Measurements from ENCODE around the gene GID8. TPM values are rescaled to one million over a fixed set of nuclear protein-coding genes. Genes with fewer than 3 reads are reported as not detected.

GID8 gene
- total and polyA plus RNA-seq, 5 experiments from 2014 or later, result 20.2 to 61.2 (median 24.4) TPM

- no peaks in the 10 kb centered on the region for H3K9me3 Mint-ChIP-seq
- ATAC-seq, result no peak
- H3K27ac Mint-ChIP-seq, result peak overlapping the region; percentile 87 to 97 (median 92)
- POLR2A ChIA-PET, result interaction anchor here (1.4 to 6.3 kb wide), 4 partner anchors 10 to 131 kb away, joined by 3 to 111 read pairs (median 38); partner anchors contain the start of gene GID8
- peak overlapping the region; percentile 88 to 96 (median 94) for H3K4me3 Mint-ChIP-seq
- H3K4me1 Mint-ChIP-seq, result peaks cover 45 to 82% (median 76%) of the 10 kb centered on the region in 4 donors
- no peak for DNase-seq
- no peaks in the 10 kb centered on the region for H3K27me3 Mint-ChIP-seq
- no peaks in the 10 kb centered on the region for H3K36me3 Mint-ChIP-seq
Measured at GRCh38 chr20:62925076-62925419, 12.9 kb upstream of the GID8 start.

- H3K36me3 Mint-ChIP-seq, result no peaks in the 10 kb centered on the region
- no peaks in the 10 kb centered on the region for H3K27me3 Mint-ChIP-seq
- peak; percentile 19 to 39 for ATAC-seq
- H3K9me3 Mint-ChIP-seq, result no peaks in the 10 kb centered on the region
- H3K27ac Mint-ChIP-seq, result peak overlapping the region; percentile 87 to 97 (median 92)
- H3K4me1 Mint-ChIP-seq, result peaks cover 42 to 82% (median 76%) of the 10 kb centered on the region in 4 donors
- POLR2A ChIA-PET, result interaction anchor here (1.0 to 6.3 kb wide), 7 partner anchors 10 to 132 kb away, joined by 3 to 111 read pairs (median 13); partner anchors contain the start of genes GID8, SLC17A9 and TCFL5
- peak overlapping the region; percentile 88 to 96 (median 94) for H3K4me3 Mint-ChIP-seq
- DNase-seq, result peak in 9 of 10 donors; percentile 34 to 59 (median 50)
Measured at GRCh38 chr20:62925420-62926228, 12.3 kb upstream of the GID8 start.

- H3K27ac Mint-ChIP-seq, result peak within 1 kb of the TSS; percentile 87 to 97 (median 95)
- POLR2A ChIA-PET, result interaction anchor here (0.8 to 6.3 kb wide), 11 partner anchors 10 to 726 kb away, joined by 3 to 111 read pairs (median 5); partner anchors contain the start of genes GID8, SLC17A9 and TCFL5
- no peaks in the 10 kb centered on the region for H3K9me3 Mint-ChIP-seq
- ATAC-seq (peak; percentile 79 to 84), DNase-seq (peak; percentile 77 to 92 (median 86))
- peaks cover 40 to 82% (median 72%) of the 10 kb centered on the region in 4 donors for H3K4me1 Mint-ChIP-seq
- no peaks in the 10 kb centered on the region for H3K27me3 Mint-ChIP-seq
- H3K36me3 Mint-ChIP-seq, result no peaks in the 10 kb centered on the region
- H3K4me3 Mint-ChIP-seq, result peak within 1 kb of the TSS; percentile 91 to 98 (median 95)
Measured at GRCh38 chr20:62926229-62927127, 11.5 kb upstream of the GID8 start, which contains the start of gene DIDO1. Gene DIDO1 (minus strand): TSS chr20:62926505.

GRCh38 chr20:62927128-62927705 is 10.7 kb upstream of the GID8 start:
- POLR2A ChIA-PET, result interaction anchor here (0.8 to 6.3 kb wide), 14 partner anchors 10 to 725 kb away, joined by 3 to 111 read pairs (median 5); partner anchors contain the start of genes GID8, MRGBP, SLC17A9 and TCFL5
- Mint-ChIP-seq H3K27me3 (no peaks in the 10 kb centered on the region), H3K36me3 (no peaks in the 10 kb centered on the region), H3K27ac (peak overlapping the region; percentile 78 to 97 (median 90)), H3K4me1 (peaks cover 38 to 82% (median 70%) of the 10 kb centered on the region in 4 donors), H3K9me3 (no peaks in the 10 kb centered on the region), H3K4me3 (peak overlapping the region; percentile 91 to 98 (median 94))
- no peak for DNase-seq
- no peak for ATAC-seq

GRCh38 chr20:62928246-62928939 is 9.6 kb upstream of the GID8 start:
- Mint-ChIP-seq H3K27ac (peak overlapping the region; percentile 78 to 97 (median 90)), H3K36me3 (peaks cover 0 to 7% (median 0%) of the 10 kb centered on the region in 3 donors), H3K27me3 (no peaks in the 10 kb centered on the region), H3K9me3 (no peaks in the 10 kb centered on the region), H3K4me3 (peak overlapping the region; percentile 91 to 98 (median 94)), H3K4me1 (peaks cover 34 to 73% (median 64%) of the 10 kb centered on the region in 4 donors)
- POLR2A ChIA-PET, result interaction anchor here (0.8 to 6.3 kb wide), 9 partner anchors 8 to 132 kb away, joined by 3 to 111 read pairs (median 13); partner anchors contain the start of genes GID8, MRGBP, SLC17A9 and TCFL5
- ATAC-seq (no peak), DNase-seq (no peak)

GRCh38 chr20:62929051-62929538 is 8.9 kb upstream of the GID8 start:
- peak overlapping the region; percentile 91 to 98 (median 94) for H3K4me3 Mint-ChIP-seq
- POLR2A ChIA-PET, result interaction anchor here (1.2 to 6.3 kb wide), 5 partner anchors 8 to 67 kb away, joined by 4 to 111 read pairs (median 34); partner anchors contain the start of genes GID8, SLC17A9 and TCFL5
- H3K36me3 Mint-ChIP-seq, result peaks cover 0 to 8% (median 0%) of the 10 kb centered on the region in 3 donors
- peaks cover 32 to 68% (median 58%) of the 10 kb centered on the region in 4 donors for H3K4me1 Mint-ChIP-seq
- peak in 6 of 10 donors; percentile 30 to 56 (median 41) for DNase-seq
- H3K27ac Mint-ChIP-seq, result peak overlapping the region; percentile 85 to 97 (median 91)
- peak; percentile 9 to 34 for ATAC-seq
- H3K27me3 Mint-ChIP-seq, result no peaks in the 10 kb centered on the region
- no peaks in the 10 kb centered on the region for H3K9me3 Mint-ChIP-seq

GRCh38 chr20:62931464-62931863 is 6.5 kb upstream of the GID8 start:
- Mint-ChIP-seq H3K9me3 (no peaks in the 10 kb centered on the region), H3K4me3 (no peak overlapping the region), H3K27me3 (no peaks in the 10 kb centered on the region), H3K4me1 (peaks cover 23 to 55% (median 43%) of the 10 kb centered on the region in 4 donors), H3K27ac (peak overlapping the region in 5 of 10 donors; percentile 31 to 94 (median 85)), H3K36me3 (peaks cover 0 to 8% (median 0%) of the 10 kb centered on the region in 3 donors)
- ATAC-seq (no peak), DNase-seq (no peak)
- POLR2A ChIA-PET, result no interaction called here

- POLR2A ChIA-PET, result interaction anchor here (1.4 to 6.2 kb wide), 5 partner anchors 8 to 40 kb away, joined by 3 to 111 read pairs (median 6); partner anchors contain the start of genes DIDO1 and SLC17A9
- no peaks in the 10 kb centered on the region for H3K9me3 Mint-ChIP-seq
- ATAC-seq, result no peak
Measured at GRCh38 chr20:62933966-62934365, 4.0 kb upstream of the GID8 start.

GRCh38 chr20:62935204-62935967 is 2.6 kb upstream of the GID8 start:
- Mint-ChIP-seq H3K27ac (no peak overlapping the region), H3K36me3 (peaks cover 0 to 13% (median 0%) of the 10 kb centered on the region in 3 donors), H3K4me1 (peaks cover 14 to 48% (median 34%) of the 10 kb centered on the region in 4 donors), H3K27me3 (no peaks in the 10 kb centered on the region), H3K9me3 (no peaks in the 10 kb centered on the region), H3K4me3 (no peak overlapping the region)
- POLR2A ChIA-PET, result interaction anchor here (0.5 to 6.2 kb wide), 8 partner anchors 9 to 67 kb away, joined by 3 to 111 read pairs (median 6); partner anchors contain the start of genes DIDO1 and SLC17A9
- no peak for ATAC-seq
- no peak for DNase-seq

More at GRCh38 chr20:62933966-62934365, 4.0 kb upstream of the GID8 start:
- Mint-ChIP-seq H3K27me3 (no peaks in the 10 kb centered on the region), H3K4me3 (no peak overlapping the region), H3K27ac (no peak overlapping the region), H3K36me3 (peaks cover 0 to 8% (median 0%) of the 10 kb centered on the region in 3 donors), H3K4me1 (peaks cover 13 to 46% (median 32%) of the 10 kb centered on the region in 4 donors)
- DNase-seq, result no peak

GRCh38 chr20:62935968-62936585 is 1.9 kb upstream of the GID8 start:
- Mint-ChIP-seq H3K36me3 (peaks cover 0 to 18% (median 0%) of the 10 kb centered on the region in 3 donors), H3K27ac (peak overlapping the region in 1 of 10 donors; percentile 40), H3K4me1 (peaks cover 14 to 48% (median 33%) of the 10 kb centered on the region in 4 donors), H3K9me3 (no peaks in the 10 kb centered on the region), H3K27me3 (no peaks in the 10 kb centered on the region), H3K4me3 (peak overlapping the region in 1 of 10 donors; percentile 98)
- DNase-seq, result no peak
- ATAC-seq, result no peak
- POLR2A ChIA-PET, result interaction anchor here (0.5 to 6.2 kb wide), 5 partner anchors 10 to 66 kb away, joined by 3 to 111 read pairs (median 15); partner anchors contain the start of genes DIDO1 and SLC17A9

All from naive thymus-derived CD8-positive, alpha-beta T cell (primary cell).